ENCODE results near the gene PTPRR.

GRCh38 chr12:70787612-70788011 lies 132.9 kb downstream of the PTPRR start:
- TF ChIP-seq CTCF (IDR thresholded peaks at IDR 0.05), result no peak
- TF ChIP-seq POLR2A (IDR thresholded peaks at IDR 0.05), result no peak

All from ovary (tissue), 3 donors.